DLD1 (cell line): ENCODE measurements around the gene ASXL3.

Experiments used
- in situ Hi-C: cut with HindIII; loops from 2 replicates; pipeline ENCODE4 v1.10.0; 2017; ENCODE audit warnings: low sequenced_read_pairs

The ASXL3 gene

DNA sequence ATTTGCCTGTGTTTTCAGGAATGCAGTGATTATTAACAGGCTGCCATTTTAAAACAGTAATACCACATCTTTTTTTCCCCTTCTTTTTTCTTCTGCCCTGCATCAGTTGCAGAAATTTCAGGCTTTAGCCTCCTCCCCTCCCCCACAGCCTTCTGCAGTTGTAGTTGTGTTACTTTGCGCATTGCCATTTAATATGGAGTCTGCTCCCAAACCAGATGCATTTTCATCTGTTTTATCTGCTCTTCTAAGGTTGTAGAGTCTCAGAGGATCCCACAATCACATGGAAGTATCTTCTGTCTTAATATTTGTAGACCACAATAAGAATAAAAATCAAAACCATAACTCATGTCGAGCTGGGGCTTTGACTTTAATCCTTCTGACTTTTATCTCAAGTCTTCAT is 3.8 kb downstream of the ASXL3 start:
- in situ Hi-C loops: no loop called here

DNA sequence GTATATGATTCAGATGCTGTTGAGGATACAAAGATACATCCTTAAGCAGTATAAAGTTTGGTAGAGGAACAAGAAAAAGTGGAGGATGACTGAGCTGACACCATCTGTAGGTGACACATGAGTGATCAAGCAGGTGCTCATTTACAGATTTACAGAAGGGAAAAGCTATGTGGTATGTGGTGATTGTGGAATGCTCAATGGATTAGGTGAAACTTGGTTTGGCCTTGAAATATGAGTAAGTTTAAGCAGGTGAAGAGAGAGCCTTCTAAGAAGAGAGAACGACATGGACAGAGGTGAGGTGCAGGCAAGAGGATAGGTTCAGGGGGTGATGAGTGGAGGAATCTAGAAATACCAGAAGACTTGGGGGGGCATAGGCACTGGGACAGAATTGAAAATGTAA is 5.9 kb downstream of the ASXL3 start:
- in situ Hi-C loops: no loop called here

DNA sequence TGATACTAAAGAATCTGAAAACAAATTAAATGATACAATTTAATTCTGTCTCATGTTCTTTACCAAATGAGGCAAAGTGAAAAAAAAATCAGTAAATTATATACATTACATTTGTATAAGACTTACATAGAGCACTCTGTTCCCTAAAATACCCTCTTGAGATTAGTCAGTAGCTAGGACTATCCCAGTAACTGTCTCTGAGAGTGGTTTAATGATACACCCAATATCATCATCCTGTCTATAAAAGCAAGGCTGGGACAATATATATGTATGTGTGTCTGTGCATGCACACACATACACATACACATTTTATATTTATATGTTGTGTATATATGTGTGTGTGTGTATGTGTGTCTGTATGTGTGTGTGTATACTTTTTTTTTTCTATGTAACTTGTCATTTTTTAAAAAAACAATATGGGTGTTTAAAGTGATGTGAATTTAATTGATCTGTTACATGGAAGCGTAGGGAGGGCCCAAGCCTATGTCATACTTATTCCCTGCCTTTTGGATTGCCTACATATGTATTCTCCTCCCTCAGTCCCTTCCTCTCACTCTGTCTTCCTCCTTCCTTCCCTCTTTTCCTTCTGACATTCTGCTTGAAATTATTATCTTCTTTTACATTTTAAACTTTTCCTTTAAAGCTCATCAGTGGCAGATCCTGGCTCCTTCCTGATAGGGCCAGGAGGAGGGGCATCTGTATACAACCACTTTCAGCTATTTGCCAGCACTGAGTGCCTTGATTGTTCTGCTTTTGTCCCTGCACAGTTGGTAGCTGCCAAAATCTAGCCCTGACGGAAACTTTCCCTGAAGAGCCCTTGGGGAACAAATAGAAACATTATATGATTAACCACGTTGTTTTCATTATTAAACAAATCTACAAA is 6.8 kb downstream of the ASXL3 start:
- in situ Hi-C loops: no loop called here

DNA sequence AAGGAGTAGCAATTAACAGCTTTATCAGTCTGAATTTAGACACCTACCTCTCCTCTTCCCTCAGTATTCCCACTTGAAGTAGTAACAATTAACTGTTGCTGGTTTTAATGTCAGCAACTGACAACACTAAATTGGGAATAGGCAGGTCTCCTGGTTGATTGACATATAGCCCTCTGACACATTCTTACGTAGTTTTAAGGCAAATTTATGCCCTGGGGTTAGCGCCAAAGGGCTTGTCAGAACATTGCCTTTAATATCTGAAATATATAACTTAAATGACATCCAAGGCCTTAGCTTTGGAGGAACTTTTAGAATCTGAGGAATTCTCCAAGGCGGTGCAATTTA is 7.4 kb downstream of the ASXL3 start:
- in situ Hi-C loops: no loop called here

DNA sequence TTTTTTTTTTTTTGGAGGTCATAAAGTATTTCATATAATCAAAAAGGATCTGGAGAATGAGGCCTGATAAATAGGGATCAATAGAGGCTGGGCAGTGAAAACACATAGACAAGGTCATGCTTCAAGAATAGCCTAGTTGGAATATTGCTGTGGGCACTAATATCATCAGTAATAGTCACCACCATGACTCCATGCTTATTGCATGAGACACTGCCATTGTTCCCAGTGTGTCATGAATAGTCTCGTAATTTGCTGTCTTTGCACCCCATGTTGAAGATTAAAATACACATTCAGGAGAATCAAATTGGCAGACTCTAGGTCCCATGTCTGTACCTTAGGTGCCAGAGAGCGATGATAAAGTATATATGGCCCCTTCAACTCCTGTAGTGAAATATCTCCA is 10.3 kb downstream of the ASXL3 start:
- in situ Hi-C loops: no loop called here

DNA sequence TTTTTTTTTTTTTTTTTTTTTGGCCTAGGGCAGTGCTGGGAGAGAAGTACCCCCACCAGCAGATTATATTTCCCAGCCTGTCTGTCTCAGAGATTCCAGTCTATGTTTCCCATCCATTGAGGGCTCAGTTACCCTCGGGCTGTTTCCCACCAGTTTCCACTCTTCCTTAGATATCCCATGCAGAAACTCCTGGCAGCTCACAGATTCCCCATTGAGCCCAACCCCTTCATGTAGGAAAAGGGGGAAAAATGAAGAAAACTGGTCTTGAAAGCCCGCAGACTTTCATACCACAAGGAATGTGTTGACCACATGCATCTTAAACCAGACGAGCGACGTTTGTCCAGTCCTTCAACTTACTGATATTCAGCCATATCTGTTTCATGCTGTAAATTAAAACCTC is 15.2 kb downstream of the ASXL3 start:
- in situ Hi-C loops: no loop called here

DNA sequence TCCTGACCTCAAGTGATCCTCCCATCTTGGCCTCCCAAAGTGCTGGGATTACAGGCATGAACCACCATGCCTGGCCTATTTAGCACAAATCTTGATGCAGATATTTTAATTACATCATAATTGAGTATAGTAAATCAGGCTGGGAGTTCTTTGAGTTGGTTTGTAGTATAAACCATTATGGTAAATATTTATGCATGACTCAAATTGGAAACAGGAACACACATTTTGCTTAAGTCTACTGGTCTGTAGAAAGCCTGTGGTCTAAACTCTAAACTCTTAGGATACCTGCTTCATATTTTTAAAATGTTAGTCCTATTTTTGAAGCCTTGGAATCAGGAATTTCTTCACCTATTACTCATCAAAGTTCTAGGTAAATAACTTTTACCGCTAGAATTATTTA is 16.8 kb downstream of the ASXL3 start:
- in situ Hi-C loops: no loop called here

DNA sequence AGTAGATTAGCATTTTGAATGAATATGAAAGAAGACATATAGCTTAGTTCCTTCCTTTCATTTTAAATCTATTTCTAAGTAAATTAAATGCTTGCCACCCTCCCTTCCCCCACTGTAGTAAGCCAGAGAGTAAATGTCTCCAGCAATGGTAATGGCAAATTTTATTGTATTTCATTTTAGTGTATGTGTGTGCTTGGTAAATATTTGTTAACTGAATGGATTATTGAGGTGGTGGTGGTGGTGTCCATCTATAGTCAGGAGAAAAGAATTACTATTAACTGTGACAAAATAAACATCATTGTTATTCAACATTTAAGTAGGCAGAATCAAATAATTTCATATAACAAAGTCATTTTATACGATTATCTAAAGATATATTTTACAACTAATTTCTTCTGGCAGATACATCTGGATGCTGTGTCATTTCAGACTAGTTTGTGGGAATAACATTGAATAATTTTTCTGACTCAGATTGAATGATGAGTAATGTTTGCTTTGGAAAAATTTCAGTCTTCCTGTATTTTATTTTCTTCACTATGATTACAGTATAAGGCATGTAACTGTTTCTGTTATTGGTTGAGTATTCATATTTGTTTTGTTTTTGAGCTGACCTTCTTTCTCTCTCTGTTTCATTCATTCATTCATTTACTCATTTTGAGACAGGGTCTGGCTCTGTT is 18.3 kb downstream of the ASXL3 start:
- in situ Hi-C loops: no loop called here

DNA sequence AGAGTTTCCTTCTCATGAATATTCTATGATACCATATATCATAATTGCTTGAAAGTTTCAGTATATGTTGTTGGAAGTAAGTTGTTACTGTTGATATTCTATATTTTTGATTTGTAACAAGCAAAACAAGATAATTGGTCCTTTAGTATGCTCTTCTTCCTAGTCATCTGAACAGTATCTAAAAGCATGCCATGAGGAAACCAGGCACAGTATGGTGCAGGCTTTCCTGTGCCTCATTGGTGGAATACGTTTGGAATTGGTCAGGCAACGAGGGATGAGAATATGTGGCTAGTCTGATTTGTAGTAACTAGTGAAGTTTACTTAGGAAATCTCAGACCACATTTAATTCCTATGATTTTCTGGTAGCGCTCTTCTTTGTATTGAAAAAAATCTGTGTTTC is 22.8 kb downstream of the ASXL3 start:
- in situ Hi-C loops: no loop called here

DNA sequence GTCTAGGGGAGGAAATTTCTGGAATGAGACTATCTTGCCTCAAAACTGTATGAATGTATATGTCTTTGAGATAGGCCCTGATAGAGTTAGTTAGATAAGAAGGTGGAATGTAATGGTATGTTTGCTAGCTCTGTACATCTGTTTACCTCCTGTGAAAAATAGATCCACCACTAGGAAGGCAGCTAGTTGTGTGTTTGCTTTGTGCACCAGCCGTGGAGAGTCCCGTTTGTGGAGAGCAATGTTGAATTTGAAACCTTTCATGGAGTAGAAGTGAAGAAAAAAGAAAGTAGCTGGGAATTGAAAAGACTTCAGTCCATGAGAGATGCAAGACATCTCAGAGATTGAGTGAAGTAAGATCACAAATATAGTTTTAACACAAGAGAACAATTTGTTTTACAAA is 25.4 kb downstream of the ASXL3 start:
- in situ Hi-C loops: no loop called here

DNA sequence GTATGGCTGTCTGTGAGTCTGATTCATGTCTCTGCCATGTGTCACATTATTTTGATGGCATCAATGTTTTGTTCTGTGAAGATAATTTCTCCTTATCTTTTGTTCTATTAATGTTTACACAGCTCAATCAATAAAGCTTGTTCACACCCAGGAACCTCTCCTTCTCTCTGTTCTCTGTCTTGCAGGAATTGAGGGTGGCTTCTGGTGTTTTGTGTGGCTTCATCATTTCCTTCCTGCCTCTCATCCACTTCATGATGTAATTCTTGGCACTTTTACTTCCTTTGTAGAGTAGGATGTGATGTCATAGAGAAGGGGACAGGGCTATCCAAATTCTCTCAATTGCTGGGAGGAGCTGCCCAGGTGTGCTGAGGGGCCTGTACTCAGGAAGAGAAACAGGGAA is 27.2 kb downstream of the ASXL3 start:
- in situ Hi-C loops: no loop called here

DNA sequence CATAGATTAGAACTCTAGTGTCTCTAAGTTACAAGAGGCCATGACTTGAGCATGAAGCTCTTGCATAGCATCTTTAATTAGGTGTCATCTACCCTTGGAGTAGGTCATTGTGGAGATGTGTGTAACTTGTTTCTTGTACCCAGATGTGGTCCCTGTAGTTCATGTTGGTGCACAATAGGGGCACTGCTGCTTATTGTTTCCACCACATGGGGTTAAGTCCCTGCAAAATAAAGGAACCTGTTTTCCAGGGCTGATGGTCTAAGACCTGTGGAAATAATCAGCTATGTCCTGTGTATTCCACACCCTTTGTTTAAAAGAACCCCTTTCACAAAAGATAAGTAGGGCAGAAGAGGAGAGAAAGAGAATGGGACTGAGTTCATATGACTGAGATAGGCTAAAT is 28.6 kb downstream of the ASXL3 start:
- in situ Hi-C loops: no loop called here

DNA sequence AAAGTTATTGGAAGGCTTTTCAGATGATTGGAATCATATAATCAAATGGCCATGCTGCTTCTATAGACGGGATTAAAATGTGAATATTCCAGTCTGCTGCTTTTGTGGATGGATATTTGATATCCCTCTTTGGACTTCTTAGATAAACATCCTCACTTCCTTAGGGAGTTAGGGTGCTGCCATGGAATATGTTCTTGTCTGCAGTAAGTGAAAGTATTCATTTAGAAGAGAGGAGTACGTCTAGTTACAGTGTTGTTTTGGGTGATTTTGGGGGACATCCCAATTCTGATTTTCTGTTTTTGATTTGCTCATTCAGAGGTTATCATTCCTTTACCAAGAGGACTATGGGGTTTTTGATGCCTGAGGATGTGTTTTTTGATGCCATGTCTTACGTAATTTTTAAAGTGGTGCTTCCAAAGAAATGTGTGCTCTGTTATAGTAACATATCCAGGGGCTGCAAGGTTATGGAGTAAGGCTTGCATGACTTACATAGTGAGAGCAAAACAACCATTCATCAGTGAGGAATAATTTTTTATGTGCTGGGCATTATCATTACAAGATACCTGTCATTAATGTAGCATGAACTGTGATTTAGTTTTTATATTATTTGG is 33.6 kb downstream of the ASXL3 start:
- in situ Hi-C loops: no loop called here

DNA sequence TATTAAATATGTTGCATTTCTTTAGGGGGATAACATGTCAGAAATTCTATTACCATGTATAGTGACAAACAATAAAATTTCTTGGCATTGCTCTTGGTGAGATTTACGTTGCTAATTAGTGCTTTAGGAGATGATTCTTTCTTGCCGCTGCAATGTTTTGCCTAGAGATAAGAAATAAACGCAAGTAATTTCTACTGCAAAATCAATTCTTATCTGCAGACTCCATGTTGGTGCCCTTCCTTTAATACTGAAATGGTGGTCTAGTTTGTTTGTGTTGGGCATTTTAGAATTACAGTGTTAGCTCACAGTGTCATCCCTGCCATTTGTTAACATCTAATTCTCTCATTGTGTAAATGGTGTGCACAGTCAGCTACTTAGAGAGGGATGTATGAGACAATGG is 34.6 kb downstream of the ASXL3 start:
- in situ Hi-C loops: no loop called here

DNA sequence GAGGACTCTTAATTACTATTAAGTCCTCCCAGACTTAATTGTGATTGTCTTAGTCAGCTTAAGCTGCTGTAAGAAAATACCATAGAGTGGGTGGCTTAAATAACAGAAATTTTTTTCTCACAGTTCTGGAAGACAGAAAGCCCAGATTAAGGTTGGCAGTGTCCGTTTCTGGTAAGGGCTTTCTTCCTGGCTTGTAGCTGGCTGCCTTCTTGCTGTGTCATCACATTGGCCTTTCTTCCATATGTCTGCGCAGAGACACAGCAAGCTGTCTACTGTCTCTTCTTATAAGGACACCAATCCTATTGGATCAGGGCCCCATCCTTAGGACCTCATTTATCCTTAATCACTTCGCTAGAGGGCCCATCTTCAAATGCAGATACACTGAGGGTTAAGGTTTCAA is 38.5 kb downstream of the ASXL3 start:
- in situ Hi-C loops: no loop called here

DNA sequence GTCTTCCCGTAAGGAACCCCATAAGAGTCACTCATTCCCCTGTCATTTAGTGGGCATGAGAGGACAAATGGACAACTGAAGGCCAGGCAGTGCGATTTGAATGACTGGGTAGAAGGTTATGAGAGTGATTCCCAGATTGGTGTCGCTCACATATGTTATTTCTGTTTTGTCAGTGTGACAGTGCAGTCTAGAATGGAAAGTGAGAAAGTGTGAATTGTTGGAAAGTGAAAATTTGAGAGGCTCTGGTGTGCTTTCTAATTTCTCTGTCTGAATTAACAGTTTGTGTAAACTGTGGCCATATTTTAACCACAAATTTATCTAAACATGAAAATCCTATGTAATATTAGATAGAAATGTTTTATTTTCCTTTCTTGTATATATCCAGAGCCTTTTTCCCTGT is 49.1 kb downstream of the ASXL3 start:
- in situ Hi-C loops: no loop called here

DNA sequence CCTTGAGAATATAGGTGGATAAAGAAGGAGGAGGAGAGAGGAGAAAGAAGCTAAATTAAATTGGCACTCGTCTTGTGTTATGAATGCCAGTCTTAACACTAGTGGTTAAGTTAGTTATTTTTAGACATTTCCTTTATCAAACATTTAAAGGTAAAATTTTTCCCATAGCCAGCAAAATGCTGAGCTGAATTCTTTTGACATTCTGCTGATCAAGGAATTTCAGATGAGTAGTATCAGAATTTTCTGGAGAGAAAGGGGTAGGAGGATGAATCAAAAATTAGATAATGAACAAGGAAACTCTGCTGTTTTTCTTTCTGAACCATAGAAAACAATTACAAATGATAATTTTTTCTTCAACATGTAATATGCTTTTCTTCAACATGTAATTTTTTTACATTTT is 52.5 kb downstream of the ASXL3 start:
- in situ Hi-C loops: no loop called here

DNA sequence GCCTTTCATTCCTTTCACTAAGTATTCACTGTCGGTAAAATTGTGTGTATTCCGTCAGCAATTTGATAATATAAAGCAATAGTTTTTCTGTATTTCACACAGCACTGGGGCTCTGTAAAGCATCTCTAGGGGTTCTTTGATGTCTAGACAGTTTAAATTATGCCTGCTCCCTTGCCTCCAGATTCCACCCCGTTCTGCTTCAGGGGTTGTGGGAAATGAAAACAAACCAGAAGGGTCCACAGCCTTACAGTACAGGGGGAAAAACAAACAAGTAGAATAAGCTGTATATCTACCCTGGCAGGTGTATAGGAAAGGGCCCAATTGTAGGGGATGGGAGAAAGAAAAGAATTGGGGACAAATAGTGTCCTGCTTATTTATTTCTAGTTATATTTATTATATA is 63.1 kb downstream of the ASXL3 start:
- in situ Hi-C loops: no loop called here

DNA sequence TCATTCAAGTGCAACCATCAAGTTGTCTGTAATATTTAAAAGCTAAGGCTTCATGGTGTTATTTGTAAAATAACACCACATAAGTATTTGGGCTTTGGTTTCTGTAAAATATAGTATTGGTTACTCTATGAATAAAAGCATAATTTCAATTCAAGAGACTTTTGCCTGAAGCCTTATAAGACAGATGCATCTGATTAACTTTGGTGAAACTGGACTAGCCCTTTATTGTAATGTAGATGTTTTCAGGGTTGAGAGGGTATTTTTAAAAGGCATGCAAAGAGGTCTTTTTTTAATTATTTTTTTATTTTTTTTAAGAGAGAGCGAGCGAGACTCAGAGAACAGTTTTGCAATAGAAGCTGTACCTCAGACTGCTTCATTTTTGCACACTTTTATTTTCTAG is 66.5 kb downstream of the ASXL3 start:
- in situ Hi-C loops: no loop called here

DNA sequence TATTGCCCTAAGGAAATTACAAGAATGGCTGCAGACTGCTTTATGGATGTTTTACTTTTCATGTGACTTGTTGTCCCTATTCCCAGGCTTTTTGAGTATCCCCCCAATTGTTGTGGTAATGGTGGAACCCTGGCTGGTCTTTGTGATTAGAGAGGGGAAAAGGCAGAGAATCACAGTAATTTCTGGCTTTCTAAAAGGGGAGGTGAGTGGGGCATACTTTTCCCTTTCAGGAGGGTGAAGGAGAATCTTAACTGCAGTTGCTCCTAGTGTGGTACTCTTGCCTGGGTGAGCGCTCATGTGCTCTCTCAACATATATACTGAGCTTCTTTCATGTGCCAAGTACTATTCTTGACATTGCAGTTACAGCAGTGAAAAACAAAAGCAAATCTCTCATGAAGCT is 69.3 kb downstream of the ASXL3 start:
- in situ Hi-C loops: no loop called here

DNA sequence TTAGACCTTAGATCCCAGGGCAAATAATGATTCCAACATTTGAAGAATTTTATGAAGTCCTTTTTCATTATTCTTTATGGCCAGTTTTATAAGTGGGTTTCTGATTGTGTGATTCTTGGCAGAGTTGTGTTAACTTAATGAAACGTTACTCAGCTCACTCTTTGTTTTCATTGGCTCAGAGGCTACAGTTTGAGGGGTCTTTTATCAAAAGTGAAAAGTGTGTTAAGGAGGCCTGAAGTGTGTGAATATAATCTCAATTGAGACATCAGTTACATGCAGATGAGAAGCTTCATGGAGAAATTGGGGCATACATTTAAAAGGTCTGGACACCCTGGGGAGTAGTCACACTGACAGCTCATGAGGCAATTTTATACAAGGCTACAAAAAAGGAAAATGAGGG is 74.6 kb downstream of the ASXL3 start:
- in situ Hi-C loops: no loop called here

DNA sequence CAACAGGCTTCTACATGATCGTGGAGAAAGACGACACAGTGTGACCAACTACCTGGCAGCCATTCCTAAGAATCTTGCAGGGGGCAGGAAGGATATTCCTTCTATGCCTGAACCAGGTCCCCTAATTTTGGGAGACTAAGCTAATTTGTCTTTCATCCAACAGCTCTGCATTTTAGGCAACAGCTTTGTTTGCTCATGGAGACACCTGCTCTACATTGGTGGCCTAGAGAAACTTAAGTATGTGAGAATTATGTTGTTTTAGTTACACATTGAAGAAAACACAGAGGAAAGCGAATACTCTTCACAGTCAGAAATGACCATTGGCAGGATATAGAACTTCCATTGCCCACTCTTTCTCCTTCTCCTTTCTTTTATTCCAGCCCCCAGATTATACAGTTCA is 75.2 kb downstream of the ASXL3 start:
- in situ Hi-C loops: no loop called here
